Esophagus squamous epithelium (tissue), 5 donors: Measurements from ENCODE around the gene CABP1. TPM values are rescaled to one million over a fixed set of nuclear protein-coding genes. Genes with fewer than 3 reads are reported as not detected.

ENCODE experiments used
- DNase-seq: peaks from one replicate; lab custom pipeline; 2025; lab: John Stamatoyannopoulos, UW
- H3K27ac ChIP-seq, 4 donors: fragments of 200-600 bp; sonication (generic); one replicate each; pipeline ENCODE4 v1.5.1; 2016 to 2019; ENCODE audit warnings: mild to moderate bottlenecking in 1 of 4
- H3K27me3 ChIP-seq, 4 donors: fragments of 200-600 bp; sonication (generic); 1 replicate in 3 of 4; 2 replicates in 1 of 4; pipeline versions ENCODE4 v1.5.1 to v1.6.0; 2017 to 2021; ENCODE audit warnings: antibody characterized with exemption in 1 of 4
- H3K36me3 ChIP-seq, 3 donors: fragments of 200-600 bp; sonication (generic); one replicate each; pipeline ENCODE4 v1.5.1; 2016 to 2019
- H3K4me1 ChIP-seq, 3 donors: fragments of 200-600 bp; sonication (generic); one replicate each; pipeline ENCODE4 v1.5.1; 2017 to 2019
- H3K4me3 ChIP-seq, 4 donors: fragments of 200-600 bp; sonication (generic); 1 replicate in 3 of 4; 2 replicates in 1 of 4; pipeline ENCODE4 v1.5.1; 2016 to 2019; ENCODE audit warnings: mild to moderate bottlenecking in 2 of 4, moderate library complexity in 1 of 4
- H3K9me3 ChIP-seq, 3 donors: fragments of 200-600 bp; sonication (generic); one replicate each; pipeline ENCODE4 v1.5.1; 2016 to 2019
- CTCF ChIP-seq, 6 experiments: fragments of 450-650 bp in 4 of 6; fragments of 200-600 bp in 2 of 6; sonication (generic) in 2 of 6; IDR thresholded peaks; one replicate each; pipeline ENCODE4 v1.5.1; 2016 to 2019; ENCODE audit warnings: antibody characterized with exemption in 6 of 6, mild to moderate bottlenecking in 4 of 6, moderate library complexity in 4 of 6
- POLR2A ChIP-seq, 4 donors: fragments of 450-650 bp; IDR thresholded peaks; one replicate each; pipeline ENCODE4 v1.6.1; 2017; ENCODE audit warnings: antibody characterized with exemption in 4 of 4, mild to moderate bottlenecking in 4 of 4, moderate library complexity in 3 of 4
- WGBS, 2 donors: methylation state at CpG; one replicate each; pipeline ENCODE4 v1.1.5; 2018; 5-methylcytosine and 5-hydroxymethylcytosine counted together
- intact Hi-C: fragments of 100-400 bp; cut with DNase I; formaldehyde crosslinking; loops from one replicate; pipeline ENCODE4 v1.15.0; 2022
- total RNA-seq, 4 donors: library from RNA; depleted of rRNA; stranded (reverse); fragments of >200 nt; gene quantifications; one replicate each; pipeline ENCODE4 v1.1.0, GENCODE V29; 2016
- donor health status: DM: yes; HTN: yes; CAD: no.

CABP1 gene
- total RNA-seq, 4 donors from 2014 or later, result 0.19 to 2.4 (median 1.3) TPM

- Histone ChIP-seq H3K27me3 (no peaks in the 10 kb centered on the region), H3K4me1 (peaks cover 0 to 15% (median 0%) of the 10 kb centered on the region in 3 donors), H3K9me3 (no peaks in the 10 kb centered on the region), H3K27ac (no peak overlapping the region), H3K4me3 (no peak overlapping the region), H3K36me3 (peaks cover 19 to 94% (median 35%) of the 10 kb centered on the region in 3 donors)
- no peak for TF ChIP-seq POLR2A (IDR thresholded peaks at IDR 0.05)
- no peak for TF ChIP-seq CTCF (IDR thresholded peaks at IDR 0.05)
- intact Hi-C loops, result no loop called here
- DNase-seq, result no peak
- WGBS, 2 donors, result 75 to 91% methylated on average over 1 of the region's 1 CpG
Observed at GRCh38 chr12:120697344-120697743, 56.9 kb downstream of the CABP1 start.

GRCh38 chr12:120698665-120699064, 58.2 kb downstream of the CABP1 start:
- no peak for DNase-seq
- 60% methylated on average over 1 of the region's 3 CpGs; no CpG with 5 or more reads in 1 of the 2 donors for WGBS, 2 donors
- no peaks in the 10 kb centered on the region for H3K27me3 ChIP-seq
- H3K36me3 ChIP-seq, result peaks cover 19 to 100% (median 35%) of the 10 kb centered on the region in 3 donors
- peaks cover 0 to 6% (median 0%) of the 10 kb centered on the region in 3 donors for H3K4me1 ChIP-seq
- no peak overlapping the region for H3K27ac ChIP-seq
- TF ChIP-seq POLR2A (IDR thresholded peaks at IDR 0.05), result no peak
- no peak for TF ChIP-seq CTCF (IDR thresholded peaks at IDR 0.05)
- H3K4me3 ChIP-seq, result no peak overlapping the region
- no peaks in the 10 kb centered on the region for H3K9me3 ChIP-seq
- intact Hi-C loops, result no loop called here

GRCh38 chr12:120699553-120699952, 59.1 kb downstream of the CABP1 start:
- WGBS, 2 donors, result 93 to 98% methylated on average over 7 of the region's 7 CpGs
- Histone ChIP-seq H3K4me3 (no peak overlapping the region), H3K36me3 (peaks cover 12 to 93% (median 32%) of the 10 kb centered on the region in 3 donors), H3K9me3 (no peaks in the 10 kb centered on the region), H3K27me3 (no peaks in the 10 kb centered on the region), H3K27ac (peak overlapping the region in 1 of 4 donors; percentile 2), H3K4me1 (peaks cover 0 to 6% (median 0%) of the 10 kb centered on the region in 3 donors)
- no peak for DNase-seq
- intact Hi-C loops, result no loop called here
- no peak for TF ChIP-seq POLR2A (IDR thresholded peaks at IDR 0.05)
- TF ChIP-seq CTCF (IDR thresholded peaks at IDR 0.05), result no peak

- Histone ChIP-seq H3K27me3 (no peaks in the 10 kb centered on the region), H3K36me3 (peaks cover 0 to 80% (median 20%) of the 10 kb centered on the region in 3 donors), H3K4me3 (no peak overlapping the region), H3K27ac (no peak overlapping the region), H3K4me1 (peaks cover 0 to 6% (median 0%) of the 10 kb centered on the region in 3 donors), H3K9me3 (no peaks in the 10 kb centered on the region)
- WGBS, 2 donors, result 94 to 100% methylated on average over 4 to 5 of the region's 5 CpGs
- TF ChIP-seq CTCF (IDR thresholded peaks at IDR 0.05), result no peak
- TF ChIP-seq POLR2A (IDR thresholded peaks at IDR 0.05), result no peak
- intact Hi-C loops, result no loop called here
- no peak for DNase-seq
Observed at GRCh38 chr12:120700886-120701285, 60.5 kb downstream of the CABP1 start.

GRCh38 chr12:120702637-120703036, 62.2 kb downstream of the CABP1 start:
- Histone ChIP-seq H3K36me3 (peaks cover 0 to 63% (median 6%) of the 10 kb centered on the region in 3 donors), H3K9me3 (no peaks in the 10 kb centered on the region), H3K4me3 (no peak overlapping the region), H3K27me3 (no peaks in the 10 kb centered on the region), H3K27ac (no peak overlapping the region), H3K4me1 (peaks cover 0 to 6% (median 0%) of the 10 kb centered on the region in 3 donors)
- TF ChIP-seq POLR2A (IDR thresholded peaks at IDR 0.05), result no peak
- no peak for TF ChIP-seq CTCF (IDR thresholded peaks at IDR 0.05)
- intact Hi-C loops, result no loop called here
- 100% methylated on average over 1 of the region's 1 CpG for WGBS, 2 donors
- no peak for DNase-seq
